ENCODE results near the gene AIG1.

AIG1 gene

GRCh38 chr6:143169440-143169839, 108.8 kb downstream of the AIG1 start:
- H3K36me3 ChIP-seq (ENCODE audit: insufficient read depth, low read length), result no peaks in the 10 kb centered on the region
- no peak overlapping the region for H3K4me3 ChIP-seq (ENCODE audit: low read depth, low read length, poor library complexity, severe bottlenecking)
- H3K4me1 ChIP-seq (ENCODE audit: insufficient read depth, low read length, severe bottlenecking), result no peaks in the 10 kb centered on the region
- no peaks in the 10 kb centered on the region for H4K20me1 ChIP-seq (ENCODE audit: insufficient read depth, low read length)
- TF ChIP-seq EZH2 (IDR thresholded peaks at IDR 0.05; ENCODE audit: borderline replicate concordance, low read length), result no peak
- no peak for TF ChIP-seq CTCF (IDR thresholded peaks at IDR 0.05; ENCODE audit: low read length)
- no peak overlapping the region for H3K27ac ChIP-seq (ENCODE audit: low read depth, low read length, poor library complexity, severe bottlenecking)
- H3K9ac ChIP-seq (ENCODE audit: low read length), result no peak overlapping the region
- no peaks in the 10 kb centered on the region for H3K9me2 ChIP-seq (ENCODE audit: low read depth, low read length)
- no peaks in the 10 kb centered on the region for H3K79me2 ChIP-seq (ENCODE audit: insufficient read depth, low read length)
- no peaks in the 10 kb centered on the region for H3K9me3 ChIP-seq (ENCODE audit: low read length)
- no peak overlapping the region for H2AFZ ChIP-seq (ENCODE audit: low read length)
- no peaks in the 10 kb centered on the region for H3K27me3 ChIP-seq (ENCODE audit: insufficient read depth, low read length)
- H3K4me2 ChIP-seq (ENCODE audit: low read length), result no peak overlapping the region
- H3F3A ChIP-seq (ENCODE audit: insufficient read depth, low read length), result no peaks in the 10 kb centered on the region

- H3K36me3 ChIP-seq (ENCODE audit: insufficient read depth, low read length), result no peaks in the 10 kb centered on the region
- H2AFZ ChIP-seq (ENCODE audit: low read length), result no peak overlapping the region
- H3F3A ChIP-seq (ENCODE audit: insufficient read depth, low read length), result no peaks in the 10 kb centered on the region
- H3K9ac ChIP-seq (ENCODE audit: low read length), result no peak overlapping the region
- no peak overlapping the region for H3K4me3 ChIP-seq (ENCODE audit: low read depth, low read length, poor library complexity, severe bottlenecking)
- H3K9me2 ChIP-seq (ENCODE audit: low read depth, low read length), result no peaks in the 10 kb centered on the region
- no peak for TF ChIP-seq EZH2 (IDR thresholded peaks at IDR 0.05; ENCODE audit: borderline replicate concordance, low read length)
- TF ChIP-seq CTCF (IDR thresholded peaks at IDR 0.05; ENCODE audit: low read length), result no peak
- no peaks in the 10 kb centered on the region for H3K4me1 ChIP-seq (ENCODE audit: insufficient read depth, low read length, severe bottlenecking)
- no peak overlapping the region for H3K27ac ChIP-seq (ENCODE audit: low read depth, low read length, poor library complexity, severe bottlenecking)
- no peaks in the 10 kb centered on the region for H3K79me2 ChIP-seq (ENCODE audit: insufficient read depth, low read length)
- H4K20me1 ChIP-seq (ENCODE audit: insufficient read depth, low read length), result no peaks in the 10 kb centered on the region
- H3K9me3 ChIP-seq (ENCODE audit: low read length), result no peaks in the 10 kb centered on the region
- no peak overlapping the region for H3K4me2 ChIP-seq (ENCODE audit: low read length)
- H3K27me3 ChIP-seq (ENCODE audit: insufficient read depth, low read length), result no peaks in the 10 kb centered on the region
Observed at GRCh38 chr6:143174516-143174915, 113.8 kb downstream of the AIG1 start.

GRCh38 chr6:143174951-143175350, 114.3 kb downstream of the AIG1 start:
- no peaks in the 10 kb centered on the region for H3K9me3 ChIP-seq (ENCODE audit: low read length)
- no peaks in the 10 kb centered on the region for H3K27me3 ChIP-seq (ENCODE audit: insufficient read depth, low read length)
- no peak for TF ChIP-seq EZH2 (IDR thresholded peaks at IDR 0.05; ENCODE audit: borderline replicate concordance, low read length)
- TF ChIP-seq CTCF (IDR thresholded peaks at IDR 0.05; ENCODE audit: low read length), result no peak
- H3K9ac ChIP-seq (ENCODE audit: low read length), result no peak overlapping the region
- no peaks in the 10 kb centered on the region for H4K20me1 ChIP-seq (ENCODE audit: insufficient read depth, low read length)
- no peak overlapping the region for H3K27ac ChIP-seq (ENCODE audit: low read depth, low read length, poor library complexity, severe bottlenecking)
- H2AFZ ChIP-seq (ENCODE audit: low read length), result no peak overlapping the region
- H3K36me3 ChIP-seq (ENCODE audit: insufficient read depth, low read length), result no peaks in the 10 kb centered on the region
- H3K4me3 ChIP-seq (ENCODE audit: low read depth, low read length, poor library complexity, severe bottlenecking), result no peak overlapping the region
- H3K4me1 ChIP-seq (ENCODE audit: insufficient read depth, low read length, severe bottlenecking), result no peaks in the 10 kb centered on the region
- no peaks in the 10 kb centered on the region for H3F3A ChIP-seq (ENCODE audit: insufficient read depth, low read length)
- no peaks in the 10 kb centered on the region for H3K79me2 ChIP-seq (ENCODE audit: insufficient read depth, low read length)
- no peaks in the 10 kb centered on the region for H3K9me2 ChIP-seq (ENCODE audit: low read depth, low read length)
- no peak overlapping the region for H3K4me2 ChIP-seq (ENCODE audit: low read length)

Data from OCI-LY1 (cell line).